Glutamatergic neuron (in vitro differentiated cells): Measurements from ENCODE around the gene DYRK3. TPM values are rescaled to one million over a fixed set of nuclear protein-coding genes. Genes with fewer than 3 reads are reported as not detected.

Experiments used
- DNase-seq: peaks from one replicate; pipeline ENCODE4 v3.0.0; 2022
- H3K27ac Mint-ChIP-seq: one replicate; pipeline ENCODE4 v1.8.0; 2020; ENCODE audit warnings: mild to moderate bottlenecking, mixed read lengths, inconsistent platforms; ENCODE audit not compliant: unreplicated experiment
- H3K27me3 Mint-ChIP-seq: one replicate; pipeline ENCODE4 v1.8.0; 2020; ENCODE audit warnings: mild to moderate bottlenecking, moderate library complexity, mixed read lengths, inconsistent platforms; ENCODE audit not compliant: unreplicated experiment
- H3K36me3 Mint-ChIP-seq: one replicate; pipeline ENCODE4 v1.8.0; 2020; ENCODE audit warnings: mild to moderate bottlenecking, mixed read lengths, inconsistent platforms; ENCODE audit not compliant: unreplicated experiment
- H3K4me1 Mint-ChIP-seq: one replicate; pipeline ENCODE4 v1.8.0; 2020; ENCODE audit warnings: mild to moderate bottlenecking, low read depth, mixed read lengths, inconsistent platforms; ENCODE audit not compliant: unreplicated experiment
- H3K4me3 Mint-ChIP-seq: one replicate; pipeline ENCODE4 v1.8.0; 2020; ENCODE audit warnings: mild to moderate bottlenecking, mixed read lengths, inconsistent platforms; ENCODE audit not compliant: unreplicated experiment
- H3K9me3 Mint-ChIP-seq: one replicate; pipeline ENCODE4 v1.8.0; 2020; ENCODE audit warnings: mild to moderate bottlenecking, moderate library complexity, mixed read lengths, inconsistent platforms; ENCODE audit not compliant: unreplicated experiment
- CTCF ChIP-seq: fragments of 200-600 bp; sonication (generic); IDR thresholded peaks from one replicate; pipeline ENCODE4 v1.5.0; 2021; ENCODE audit not compliant: partially characterized antibody, unreplicated experiment
- total RNA-seq: library from RNA; stranded (reverse); fragmentation: NEBNext Ultra II Directional; extraction: Animal tissue kit (Norgen Biotek cat#: 25700); gene quantifications from one replicate; pipeline ENCODE4 v1.2.1, GENCODE V29; 2021; ENCODE audit not compliant: unreplicated experiment

The DYRK3 gene
- total RNA-seq, 1 donor from 2014 or later = 1.3 TPM

- Mint-ChIP-seq H3K36me3 (no peaks in the 10 kb centered on the region), H3K4me3 (peak overlapping the region; percentile 99), H3K9me3 (peaks cover 12% of the 10 kb centered on the region), H3K4me1 (peaks cover 45% of the 10 kb centered on the region), H3K27me3 (peaks cover 6% of the 10 kb centered on the region), H3K27ac (peak overlapping the region; percentile 97)
- no peak for TF ChIP-seq CTCF
- DNase-seq = no peak
Observed at GRCh38 chr1:206687251-206687914, 52.0 kb downstream of the DYRK3 start.

- no peak for TF ChIP-seq CTCF
- Mint-ChIP-seq H3K27ac (no peak overlapping the region), H3K27me3 (peaks cover 6% of the 10 kb centered on the region), H3K4me3 (peak overlapping the region; percentile 99), H3K4me1 (peaks cover 51% of the 10 kb centered on the region), H3K36me3 (no peaks in the 10 kb centered on the region), H3K9me3 (peaks cover 12% of the 10 kb centered on the region)
- DNase-seq = no peak
Observed at GRCh38 chr1:206687915-206688442, 52.6 kb downstream of the DYRK3 start.

DNA sequence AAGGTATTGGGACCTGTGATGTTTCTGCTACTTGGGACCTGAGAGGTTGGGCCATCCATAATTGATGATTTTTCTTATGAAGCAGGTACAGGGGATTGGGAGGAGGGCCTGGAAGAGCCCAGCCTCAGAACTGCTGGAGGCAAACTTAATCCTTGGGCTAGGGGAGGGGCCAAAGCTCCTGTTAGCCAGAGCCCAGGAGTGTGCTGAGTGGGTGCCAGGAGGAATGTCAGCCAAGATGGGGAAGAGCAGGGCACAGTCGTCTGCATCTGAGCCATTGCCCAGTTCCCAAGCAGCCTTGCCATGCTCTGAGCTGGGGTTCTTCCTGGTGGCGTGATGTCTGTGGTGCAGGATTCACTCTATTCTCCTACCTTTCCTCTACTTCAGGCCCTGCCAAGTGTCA lies 55.2 kb downstream of the DYRK3 start:
- no peak for DNase-seq

GRCh38 chr1:206691604-206692003 lies 56.3 kb downstream of the DYRK3 start:
- peaks cover 10% of the 10 kb centered on the region for H3K9me3 Mint-ChIP-seq
- peaks cover 8% of the 10 kb centered on the region for H3K27me3 Mint-ChIP-seq
- peak overlapping the region; percentile 53 for H3K4me3 Mint-ChIP-seq
- no peaks in the 10 kb centered on the region for H3K36me3 Mint-ChIP-seq
- peak overlapping the region; percentile 13 for H3K27ac Mint-ChIP-seq
- DNase-seq = no peak
- no peak for TF ChIP-seq CTCF
- peaks cover 80% of the 10 kb centered on the region for H3K4me1 Mint-ChIP-seq

More for the DNA sequence above, 55.2 kb downstream of the DYRK3 start:
- Mint-ChIP-seq H3K27me3 (peaks cover 10% of the 10 kb centered on the region), H3K9me3 (peaks cover 14% of the 10 kb centered on the region), H3K36me3 (no peaks in the 10 kb centered on the region), H3K27ac (peak overlapping the region; percentile 25), H3K4me3 (peak overlapping the region; percentile 59), H3K4me1 (peaks cover 73% of the 10 kb centered on the region)
- TF ChIP-seq CTCF = no peak

DNA sequence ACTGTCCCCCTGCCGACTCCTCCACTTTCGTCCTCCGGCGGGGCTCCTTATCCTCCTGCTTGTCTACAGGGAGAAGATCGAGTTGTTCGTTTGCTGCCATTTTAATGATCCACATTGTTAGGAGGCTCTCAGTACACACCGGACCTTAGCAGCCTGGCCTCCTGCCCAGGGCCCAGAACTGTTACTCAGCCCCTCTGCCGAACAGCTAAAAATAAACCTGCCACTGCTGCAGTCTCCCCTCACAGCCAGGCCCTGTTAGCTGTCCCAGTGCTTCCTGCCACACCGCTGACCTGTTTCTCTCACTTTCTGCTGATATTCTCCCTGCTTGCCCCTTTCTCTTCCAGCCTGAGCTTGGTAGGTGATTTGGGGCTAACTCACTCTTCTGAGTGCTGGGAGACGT lies 57.7 kb downstream of the DYRK3 start:
- Mint-ChIP-seq H3K36me3 (no peaks in the 10 kb centered on the region), H3K4me3 (peak overlapping the region; percentile 77), H3K27me3 (peaks cover 8% of the 10 kb centered on the region), H3K4me1 (peaks cover 70% of the 10 kb centered on the region), H3K9me3 (peaks cover 10% of the 10 kb centered on the region), H3K27ac (peak overlapping the region; percentile 71)
- TF ChIP-seq CTCF = no peak
- DNase-seq = no peak
